Prostate gland (tissue), 2 donors: ENCODE measurements around the gene PPM1L.

Experiments
- CTCF ChIP-seq, 4 experiments: fragments of 200-600 bp in 2 of 4; fragments of 450-650 bp in 2 of 4; sonication (generic) in 2 of 4; IDR thresholded peaks; 1 replicate in 3 of 4; 2 replicates in 1 of 4; pipeline ENCODE4 v1.5.1; 2016 to 2019; ENCODE audit warnings: antibody characterized with exemption in 4 of 4, mild to moderate bottlenecking in 2 of 4, moderate library complexity in 2 of 4
- POLR2A ChIP-seq: fragments of 450-650 bp; IDR thresholded peaks from one replicate; pipeline ENCODE4 v1.6.1; 2016; ENCODE audit warnings: antibody characterized with exemption, mild to moderate bottlenecking
- POLR2AphosphoS5 ChIP-seq: sonication (generic); formaldehyde crosslinking; IDR thresholded peaks from one replicate; pipeline ENCODE4 v1.6.1; 2017; ENCODE audit warnings: antibody characterized with exemption

GRCh38 chr3:160808838-160809237, 52.8 kb downstream of the PPM1L start:
- TF ChIP-seq POLR2A, result no peak
- TF ChIP-seq CTCF (IDR thresholded peaks at IDR 0.05), result no peak
- no peak for TF ChIP-seq POLR2AphosphoS5
